ENCODE results near the gene DHRS4.

DNA sequence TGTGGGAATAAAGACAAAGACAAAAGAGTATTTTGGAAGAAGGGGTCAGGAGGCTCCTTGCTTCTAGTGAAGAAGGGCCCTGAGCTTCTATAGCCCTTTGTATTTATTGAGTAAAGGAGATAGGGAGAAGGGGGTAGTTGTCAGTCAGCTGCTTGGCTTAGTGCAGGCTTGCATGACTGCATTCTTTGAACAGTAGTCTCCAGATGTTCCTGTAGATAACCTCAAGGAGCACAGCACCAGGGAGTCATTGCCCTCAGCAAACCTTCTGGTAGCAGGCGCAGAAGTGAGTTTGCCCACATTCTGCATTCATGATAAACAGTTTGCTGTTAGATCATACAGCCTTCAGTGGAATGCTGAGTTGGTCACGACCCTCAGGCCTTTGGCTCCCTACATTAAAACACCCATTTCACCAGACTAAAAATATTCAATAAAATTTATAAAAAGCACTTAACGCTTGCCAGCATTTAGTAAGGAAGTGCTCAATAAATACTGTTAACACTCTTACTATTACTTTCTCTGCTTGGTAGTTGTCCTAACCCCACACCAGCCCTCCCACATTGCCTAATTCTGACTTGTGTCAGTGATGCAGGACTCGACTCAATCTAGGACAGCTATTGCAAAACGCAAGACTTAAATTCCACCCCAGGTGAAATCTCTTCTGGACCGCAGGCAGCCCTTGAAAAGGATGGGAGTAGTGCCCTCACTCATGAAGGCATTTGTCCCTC is 3.0 kb upstream of the DHRS4 start:
- TF ChIP-seq, protein P1, sequence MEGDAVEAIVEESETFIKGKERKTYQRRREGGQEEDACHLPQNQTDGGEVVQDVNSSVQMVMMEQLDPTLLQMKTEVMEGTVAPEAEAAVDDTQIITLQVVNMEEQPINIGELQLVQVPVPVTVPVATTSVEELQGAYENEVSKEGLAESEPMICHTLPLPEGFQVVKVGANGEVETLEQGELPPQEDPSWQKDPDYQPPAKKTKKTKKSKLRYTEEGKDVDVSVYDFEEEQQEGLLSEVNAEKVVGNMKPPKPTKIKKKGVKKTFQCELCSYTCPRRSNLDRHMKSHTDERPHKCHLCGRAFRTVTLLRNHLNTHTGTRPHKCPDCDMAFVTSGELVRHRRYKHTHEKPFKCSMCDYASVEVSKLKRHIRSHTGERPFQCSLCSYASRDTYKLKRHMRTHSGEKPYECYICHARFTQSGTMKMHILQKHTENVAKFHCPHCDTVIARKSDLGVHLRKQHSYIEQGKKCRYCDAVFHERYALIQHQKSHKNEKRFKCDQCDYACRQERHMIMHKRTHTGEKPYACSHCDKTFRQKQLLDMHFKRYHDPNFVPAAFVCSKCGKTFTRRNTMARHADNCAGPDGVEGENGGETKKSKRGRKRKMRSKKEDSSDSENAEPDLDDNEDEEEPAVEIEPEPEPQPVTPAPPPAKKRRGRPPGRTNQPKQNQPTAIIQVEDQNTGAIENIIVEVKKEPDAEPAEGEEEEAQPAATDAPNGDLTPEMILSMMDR (IDR thresholded peaks at IDR 0.05) = no peak
- no peak for TF ChIP-seq EP300 (IDR thresholded peaks at IDR 0.05)
- TF ChIP-seq POLR2A (IDR thresholded peaks at IDR 0.05) = no peak

Data from suprapubic skin (tissue), 3 donors.